GM21576 (cell line): Measurements from ENCODE around the gene MYO9A.

Source experiments
- ATAC-seq: cut with Tn5 transposase; IDR thresholded peaks from one replicate; pipeline ENCODE4 v1.9.1; 2021; ENCODE audit warnings: mild to moderate bottlenecking, moderate library complexity; ENCODE audit not compliant: unreplicated experiment

MYO9A gene

DNA sequence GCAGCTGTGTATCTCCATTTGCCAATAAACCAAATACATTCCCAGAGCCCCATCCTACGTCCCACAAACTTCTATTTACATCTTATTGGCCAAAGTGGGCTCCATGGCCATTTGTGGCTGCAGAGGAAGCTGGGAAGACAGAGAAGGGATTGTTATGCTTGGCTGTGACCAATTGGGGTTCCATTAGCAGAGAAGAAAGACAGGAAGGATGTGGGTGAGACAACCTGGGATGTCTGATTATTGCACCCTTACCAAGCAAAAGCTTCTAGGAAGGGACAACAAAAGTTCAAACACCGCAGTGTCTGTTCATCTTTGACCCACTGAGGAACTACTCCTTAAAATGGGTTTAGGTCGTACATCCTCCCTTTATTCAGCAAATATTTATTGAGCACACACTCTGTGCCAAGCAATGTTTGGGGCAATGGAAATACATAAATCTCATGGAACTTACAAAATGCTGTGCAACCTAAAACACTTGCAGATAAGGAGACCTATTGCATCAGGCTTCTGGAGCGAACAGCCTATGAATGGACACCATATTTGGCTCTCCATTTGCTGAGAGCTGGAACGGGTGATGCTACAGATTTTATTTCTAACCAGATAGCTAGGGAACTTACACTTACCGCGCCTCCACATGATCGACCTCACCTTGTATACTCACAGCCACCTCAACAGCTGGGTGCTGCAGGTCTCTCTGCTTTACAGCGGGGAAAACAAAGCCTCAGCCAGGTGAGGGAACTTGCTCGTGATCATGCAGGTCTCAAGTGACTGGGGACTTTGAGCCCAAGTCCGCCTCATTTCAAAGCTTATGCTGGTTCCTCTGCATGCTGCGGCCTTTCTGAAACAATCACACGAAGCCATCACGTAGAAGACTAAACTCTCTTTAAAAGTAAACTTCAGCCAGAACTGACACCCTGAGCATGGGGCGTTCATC lies 329.0 kb downstream of the MYO9A start:
- ATAC-seq, result no peak

DNA sequence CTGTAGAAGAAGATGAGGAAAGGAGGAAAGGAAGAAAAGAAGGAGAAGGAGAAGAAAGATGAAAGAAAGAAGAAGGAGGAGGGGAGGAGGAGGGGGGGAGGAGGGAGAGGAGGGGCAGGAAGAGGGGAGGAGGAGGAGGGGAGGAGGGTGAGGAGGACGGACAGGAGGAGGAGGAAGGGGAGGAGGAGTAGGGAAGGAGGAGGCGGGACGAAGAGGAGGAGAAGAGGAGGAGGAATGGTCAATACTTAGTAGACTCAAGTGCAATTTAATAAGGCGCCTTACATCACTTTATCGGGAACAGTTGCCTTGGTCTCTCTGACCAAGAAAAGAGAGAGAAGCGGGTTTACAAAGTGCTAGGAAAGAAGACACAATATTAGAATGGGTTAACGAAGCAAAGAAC lies 331.3 kb downstream of the MYO9A start:
- no peak for ATAC-seq

DNA sequence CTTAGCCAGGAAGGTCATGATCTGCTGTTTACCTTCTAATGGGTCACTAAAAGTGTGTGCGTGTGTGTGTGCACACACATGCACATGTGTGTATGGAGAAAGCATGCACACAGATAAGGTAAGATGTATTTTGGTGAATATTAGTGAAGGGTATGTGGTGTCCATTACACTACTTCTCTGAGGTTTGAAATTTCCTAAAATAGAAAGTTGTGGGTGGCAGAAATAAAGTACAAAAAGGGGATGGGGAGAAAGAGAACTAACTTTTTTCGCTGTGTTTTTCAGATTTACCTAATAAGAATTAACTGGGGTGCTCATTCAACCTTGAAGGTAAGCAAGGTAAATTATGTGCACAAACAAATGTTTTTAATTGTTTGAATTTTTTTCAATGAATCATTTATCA lies 332.0 kb downstream of the MYO9A start:
- ATAC-seq, result no peak

- ATAC-seq, result no peak
Measured at GRCh38 chr15:71784719-71785118, 333.2 kb downstream of the MYO9A start.

- no peak for ATAC-seq
Measured at GRCh38 chr15:71782422-71783165, 335.4 kb downstream of the MYO9A start.

DNA sequence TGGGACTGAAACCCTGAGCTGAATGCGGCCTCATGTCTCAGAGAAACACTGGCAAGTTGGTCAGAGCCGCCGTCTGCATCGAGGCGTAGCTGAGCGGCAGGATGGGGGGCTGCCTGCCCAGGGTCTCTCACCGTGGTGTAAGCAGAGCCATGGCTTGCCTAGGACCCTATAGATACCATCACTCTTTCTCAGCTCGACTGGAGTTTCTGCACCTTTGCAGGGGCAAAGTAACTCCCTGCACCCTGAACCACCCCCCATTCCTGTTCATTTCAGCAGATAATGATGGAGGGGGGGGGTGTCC lies 336.0 kb downstream of the MYO9A start:
- ATAC-seq, result no peak

GRCh38 chr15:71781179-71781964 lies 336.6 kb downstream of the MYO9A start:
- ATAC-seq, result peak; percentile 52

DNA sequence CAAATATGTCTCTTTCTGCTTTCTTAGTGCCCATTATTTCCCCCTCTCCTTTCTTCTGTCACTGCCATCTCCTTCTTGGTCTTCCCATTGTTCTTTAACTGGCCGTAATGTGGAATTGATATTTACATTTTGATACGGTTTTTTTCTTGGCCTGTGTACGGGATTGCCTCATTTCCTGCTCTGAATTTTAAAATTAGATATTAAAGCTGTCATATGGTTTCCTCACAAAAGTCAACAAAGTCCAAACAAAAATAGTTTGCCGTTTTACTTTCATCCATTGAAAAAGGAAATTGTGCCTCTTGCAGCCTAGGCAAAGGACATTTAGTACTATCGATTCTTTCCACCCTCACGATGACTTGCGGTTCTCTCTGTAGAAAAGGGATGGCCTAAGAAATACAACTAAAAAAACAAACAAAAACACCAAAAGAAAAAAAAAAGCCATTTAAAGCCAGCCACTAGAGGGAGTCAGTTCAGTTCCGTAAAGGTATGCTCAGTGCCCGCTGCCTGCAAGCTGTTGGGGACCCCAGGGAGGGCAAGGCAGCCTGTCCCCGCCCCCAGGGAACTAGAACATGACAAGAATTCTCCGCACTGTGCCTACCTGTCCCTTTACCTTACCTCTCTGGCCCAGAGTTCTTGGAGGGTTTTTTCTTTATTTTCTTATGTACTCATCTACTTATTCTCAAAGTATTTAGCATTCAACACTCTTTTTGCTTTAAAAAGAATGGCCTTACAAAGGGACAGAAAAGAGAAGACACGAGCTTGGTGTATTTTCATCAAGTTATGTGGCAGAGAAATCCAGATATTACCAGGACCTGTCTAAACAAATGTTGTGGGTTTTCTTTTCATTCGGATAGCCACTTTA lies 337.6 kb downstream of the MYO9A start:
- peak; percentile 44 for ATAC-seq

GRCh38 chr15:71779073-71779797 lies 338.7 kb downstream of the MYO9A start:
- ATAC-seq, result no peak

DNA sequence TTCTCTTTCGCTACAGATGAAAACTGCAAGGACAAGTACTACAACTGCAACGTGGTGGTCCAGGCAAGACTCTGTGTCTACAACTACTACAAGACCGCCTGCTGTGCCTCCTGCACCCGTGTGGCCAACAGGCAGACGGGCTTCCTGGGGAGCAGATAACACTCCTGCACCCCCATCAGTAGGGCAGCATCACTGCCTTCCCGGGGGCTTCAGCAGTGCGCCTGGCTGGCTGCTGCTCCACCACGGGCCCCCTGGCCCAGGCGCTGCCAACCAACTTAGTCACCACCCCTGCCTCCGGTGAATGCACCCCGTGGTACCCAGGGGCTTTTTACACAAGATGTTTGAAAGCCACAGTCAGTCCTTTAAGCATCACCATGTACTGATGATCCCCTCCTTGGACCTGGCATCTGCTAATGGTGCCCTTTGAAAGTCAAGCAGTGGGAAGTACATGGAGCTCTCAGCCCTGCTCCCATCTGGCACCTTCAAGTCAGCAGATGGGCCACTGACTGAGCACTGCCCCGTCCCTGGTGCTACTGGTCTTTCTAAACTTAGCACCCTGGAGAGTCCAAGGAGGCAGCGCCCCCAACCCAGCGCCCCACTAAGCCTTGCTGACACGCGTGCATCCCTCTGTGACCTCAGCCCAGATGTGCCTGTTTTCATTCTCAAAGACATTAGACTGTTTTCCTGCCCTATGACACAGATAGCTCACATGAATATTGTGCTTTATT lies 340.6 kb downstream of the MYO9A start:
- no peak for ATAC-seq

GRCh38 chr15:71776304-71776703 lies 341.6 kb downstream of the MYO9A start:
- no peak for ATAC-seq

DNA sequence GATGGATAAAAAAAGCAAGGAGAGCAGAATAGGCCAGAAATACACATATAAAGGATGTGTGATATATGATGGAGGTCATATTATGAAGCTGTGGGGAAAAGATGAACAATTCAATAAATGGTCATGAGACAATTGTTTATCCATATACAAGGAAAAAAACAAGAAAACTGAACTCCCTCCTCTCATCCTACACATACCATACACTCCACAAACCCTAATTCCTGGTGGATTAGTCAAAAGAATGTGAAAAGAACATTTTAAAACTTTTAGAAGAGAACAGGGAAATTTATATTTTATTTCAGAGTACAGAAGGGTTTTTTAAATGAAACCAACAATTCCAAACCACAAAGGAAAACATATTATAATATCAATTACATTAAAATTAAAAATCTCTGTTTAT lies 342.1 kb downstream of the MYO9A start:
- no peak for ATAC-seq

DNA sequence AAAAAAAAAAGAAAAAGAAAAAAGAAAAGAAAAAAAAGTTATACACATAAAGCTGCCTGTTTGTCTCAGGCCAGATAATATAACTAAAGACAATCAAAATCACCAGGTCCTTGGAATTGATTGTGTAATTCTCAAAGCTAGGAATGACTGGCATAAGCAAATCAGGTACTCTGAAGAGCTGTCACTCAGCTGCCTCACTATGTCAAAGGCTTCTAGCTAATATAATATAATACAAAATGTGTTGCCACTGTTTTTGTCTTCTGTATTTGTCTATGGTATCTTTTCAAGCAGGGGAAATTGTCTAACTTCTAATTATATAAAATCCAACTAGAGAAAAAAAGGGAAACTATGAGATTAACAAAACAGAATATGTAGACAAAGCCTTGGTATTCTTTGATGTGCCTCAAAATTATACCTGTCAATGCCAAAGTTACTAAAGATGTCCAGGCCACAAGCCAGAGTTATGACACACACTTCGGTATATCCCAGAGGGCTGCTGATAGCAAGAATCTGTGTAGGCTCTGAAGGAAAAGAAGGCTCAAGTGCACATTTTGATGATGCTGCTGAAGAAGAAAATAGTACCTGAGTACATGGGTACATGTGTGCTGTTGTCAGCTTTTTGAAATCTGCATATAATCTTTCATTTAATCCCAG lies 344.6 kb downstream of the MYO9A start:
- ATAC-seq, result no peak
